Kidney epithelial cell (primary cell): ENCODE results near the gene OR3A3. TPM values are rescaled to one million over a fixed set of nuclear protein-coding genes. Genes with fewer than 3 reads are reported as not detected.
"Not testable (repeated sequence)": the region's sequence is repeated elsewhere in the genome, so short reads cannot be mapped to it uniquely, and the experiment has no call there.

Source experiments
- DNase-seq: peaks from one replicate; pipeline ENCODE4 v3.0.0-alpha.2; 2010; ENCODE audit warnings: low read depth
- H3K27me3 ChIP-seq: 2 replicates; pipeline ENCODE4 v1.6.0; 2011; ENCODE audit warnings: low read length; ENCODE audit not compliant: control insufficient read depth, insufficient read depth
- H3K36me3 ChIP-seq: 2 replicates; pipeline ENCODE4 v1.5.1; 2011; ENCODE audit warnings: low read length; ENCODE audit not compliant: control insufficient read depth, insufficient read depth
- H3K4me3 ChIP-seq: 2 replicates; pipeline ENCODE4 v1.5.1; 2011; ENCODE audit warnings: low read depth, mild to moderate bottlenecking, control low read depth, low read length
- CTCF ChIP-seq: IDR thresholded peaks from 2 replicates; pipeline ENCODE4 v1.5.1; 2011; ENCODE audit warnings: mild to moderate bottlenecking, moderate library complexity, low read length, control low read depth, inconsistent platforms; ENCODE audit not compliant: insufficient read depth, poor library complexity, severe bottlenecking
- total RNA-seq: library from RNA; depleted of rRNA; stranded (reverse); fragments of >200 nt; gene quantifications from 2 replicates; pipeline ENCODE4 v1.2.3, GENCODE V29; 2015

The OR3A3 gene
- total RNA-seq, 1 donor from 2014 or later = not detected

- Histone ChIP-seq H3K4me3 (no peak within 1 kb of the TSS), H3K36me3 (no peaks in the 10 kb centered on the region), H3K27me3 (no peaks in the 10 kb centered on the region)
- no peak for TF ChIP-seq CTCF
- DNase-seq = no peak
These were observed 12.9 kb upstream of the OR3A3 start, which contains the start of gene OR1E1 for GRCh38 chr17:3398310-3398709. OR1E1 (minus strand) TSS chr17:3398410; CDS start chr17:3398410, 0 bp downstream.

GRCh38 chr17:3400055-3400454 lies 11.1 kb upstream of the OR3A3 start:
- Histone ChIP-seq H3K27me3 (no peaks in the 10 kb centered on the region), H3K4me3 (no peak overlapping the region), H3K36me3 (no peaks in the 10 kb centered on the region)
- no peak for DNase-seq
- TF ChIP-seq CTCF = no peak

- no peak for TF ChIP-seq CTCF
- no peak overlapping the region for H3K4me3 ChIP-seq
- no peaks in the 10 kb centered on the region for H3K27me3 ChIP-seq
- no peaks in the 10 kb centered on the region for H3K36me3 ChIP-seq
- no peak for DNase-seq
These were observed 9.4 kb upstream of the OR3A3 start for GRCh38 chr17:3401786-3402185.

GRCh38 chr17:3403856-3404255 lies 7.3 kb upstream of the OR3A3 start:
- not testable (repeated sequence) for H3K36me3 ChIP-seq, H3K4me3 ChIP-seq, DNase-seq, H3K27me3 ChIP-seq

- H3K36me3 ChIP-seq, H3K4me3 ChIP-seq, H3K27me3 ChIP-seq, DNase-seq: not testable (repeated sequence)
These were observed 1.0 kb downstream of the OR3A3 start for GRCh38 chr17:3412216-3412615.

GRCh38 chr17:3415610-3416009 lies 4.4 kb downstream of the OR3A3 start:
- H3K27me3 ChIP-seq = no peaks in the 10 kb centered on the region
- H3K36me3 ChIP-seq = no peaks in the 10 kb centered on the region
- H3K4me3 ChIP-seq = no peak overlapping the region
- DNase-seq = no peak
- no peak for TF ChIP-seq CTCF

GRCh38 chr17:3418222-3418621 lies 7.1 kb downstream of the OR3A3 start:
- H3K36me3 ChIP-seq = no peaks in the 10 kb centered on the region
- H3K4me3 ChIP-seq = no peak overlapping the region
- no peak for DNase-seq
- no peak for TF ChIP-seq CTCF
- H3K27me3 ChIP-seq = no peaks in the 10 kb centered on the region

- not testable (repeated sequence) for H3K36me3 ChIP-seq, H3K4me3 ChIP-seq, DNase-seq, H3K27me3 ChIP-seq
These were observed 22.0 kb downstream of the OR3A3 start for GRCh38 chr17:3433215-3433614.
